ENCODE data around the gene UBQLNL. TPM values are rescaled to one million over a fixed set of nuclear protein-coding genes. Genes with fewer than 3 reads are reported as not detected.

Gene UBQLNL
- total RNA-seq, 4 donors from 2014 or later: 0.12 to 1.8 (median 0.48) TPM

- TF ChIP-seq CTCF (IDR thresholded peaks at IDR 0.05): no peak
- no peak for TF ChIP-seq POLR2A (IDR thresholded peaks at IDR 0.05)
- intact Hi-C loops (cut with DNase I; ENCODE audit: low total_unique reads): no loop called here
- no peak overlapping the region for H3K4me3 ChIP-seq (ENCODE audit: low read depth, poor library complexity, severe bottlenecking)
- DNase-seq (ENCODE audit: low spot score in 2 of 2): no peak
- 63 to 69% methylated on average over 1 of the region's 1 CpG for WGBS, 2 donors
These were observed 17.5 kb upstream of the UBQLNL start for GRCh38 chr11:5534046-5534445.

- TF ChIP-seq POLR2A (IDR thresholded peaks at IDR 0.05) (no peak), CTCF (IDR thresholded peaks at IDR 0.05) (no peak)
- no peak overlapping the region for H3K4me3 ChIP-seq (ENCODE audit: low read depth, poor library complexity, severe bottlenecking)
- intact Hi-C loops (cut with DNase I; ENCODE audit: low total_unique reads): no loop called here
- DNase-seq (ENCODE audit: low spot score in 2 of 2): no peak
- WGBS, 2 donors: 62 to 88% methylated on average over 2 of the region's 2 CpGs
These were observed 14.7 kb upstream of the UBQLNL start for GRCh38 chr11:5531053-5531831.

- WGBS, 2 donors: 35 to 36% methylated on average over 1 of the region's 1 CpG
- no peak for DNase-seq (ENCODE audit: low spot score in 2 of 2)
- intact Hi-C loops (cut with DNase I; ENCODE audit: low total_unique reads): no loop called here
- TF ChIP-seq CTCF (IDR thresholded peaks at IDR 0.05): no peak
- TF ChIP-seq POLR2A (IDR thresholded peaks at IDR 0.05): no peak
- H3K4me3 ChIP-seq (ENCODE audit: low read depth, poor library complexity, severe bottlenecking): no peak overlapping the region
These were observed 12.0 kb upstream of the UBQLNL start for GRCh38 chr11:5528495-5528894.

- intact Hi-C loops (cut with DNase I; ENCODE audit: low total_unique reads): no loop called here
- no peak for DNase-seq (ENCODE audit: low spot score in 2 of 2)
- H3K4me3 ChIP-seq (ENCODE audit: low read depth, poor library complexity, severe bottlenecking): no peak overlapping the region
- WGBS, 2 donors: 86 to 95% methylated on average over 5 of the region's 5 CpGs
- no peak for TF ChIP-seq POLR2A (IDR thresholded peaks at IDR 0.05)
- no peak for TF ChIP-seq CTCF (IDR thresholded peaks at IDR 0.05)
These were observed 11.2 kb upstream of the UBQLNL start for GRCh38 chr11:5527716-5528115.

GRCh38 chr11:5524756-5525155, 8.3 kb upstream of the UBQLNL start:
- 72 to 83% methylated on average over 3 of the region's 3 CpGs for WGBS, 2 donors
- TF ChIP-seq CTCF (IDR thresholded peaks at IDR 0.05) (no peak), POLR2A (IDR thresholded peaks at IDR 0.05) (no peak)
- intact Hi-C loops (cut with DNase I; ENCODE audit: low total_unique reads): no loop called here
- no peak for DNase-seq (ENCODE audit: low spot score in 2 of 2)
- H3K4me3 ChIP-seq (ENCODE audit: low read depth, poor library complexity, severe bottlenecking): no peak overlapping the region

- TF ChIP-seq POLR2A (IDR thresholded peaks at IDR 0.05) (no peak), CTCF (IDR thresholded peaks at IDR 0.05) (no peak)
- no peak for DNase-seq (ENCODE audit: low spot score in 2 of 2)
- WGBS, 2 donors: 85 to 100% methylated on average over 2 of the region's 2 CpGs
- no peak overlapping the region for H3K4me3 ChIP-seq (ENCODE audit: low read depth, poor library complexity, severe bottlenecking)
- intact Hi-C loops (cut with DNase I; ENCODE audit: low total_unique reads): no loop called here
These were observed 5.8 kb upstream of the UBQLNL start for GRCh38 chr11:5522308-5522707.

Data from lower leg skin (tissue), 4 donors.